Stimulated activated CD8-positive, alpha-beta memory T cell treated with anti-CD3 and anti-CD28 coated beads, Interleukin-7, amount 100 ng/mL, for 4 hours (primary cell): ENCODE measurements around the gene NPLOC4.

Experiments
- DNase-seq, 2 donors: peaks; one replicate each; pipeline ENCODE4 v3.0.0-alpha.2; 2020; ENCODE audit warnings: low read depth in 2 of 2

NPLOC4 gene

DNA sequence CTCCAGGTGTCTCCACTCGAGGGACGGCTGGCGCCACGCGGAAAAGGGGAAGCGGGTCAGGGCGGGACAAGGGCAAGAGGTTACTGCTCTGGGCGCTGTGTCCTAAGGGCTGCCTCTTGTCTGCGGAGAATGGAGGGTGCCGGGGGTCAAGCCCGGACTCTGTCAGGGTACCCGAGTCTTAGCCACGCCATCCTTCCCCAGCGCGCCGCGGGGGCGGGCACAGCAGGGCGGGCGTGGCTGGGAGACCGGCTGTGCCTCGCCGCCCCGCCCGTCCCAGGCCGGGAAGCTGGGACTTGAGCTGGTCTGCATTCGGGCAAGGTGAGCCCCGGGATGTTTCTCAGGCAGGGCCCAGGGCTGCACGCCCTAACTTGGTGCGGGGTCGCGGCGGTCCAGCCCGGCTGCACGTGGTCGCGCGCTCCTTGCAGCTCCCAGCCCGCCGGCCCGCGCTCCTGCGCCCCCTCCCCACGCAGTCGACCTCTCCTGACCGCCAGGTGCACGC lies 118.1 kb downstream of the NPLOC4 start:
- peak in 1 of 2 donors; percentile 28 for DNase-seq

DNA sequence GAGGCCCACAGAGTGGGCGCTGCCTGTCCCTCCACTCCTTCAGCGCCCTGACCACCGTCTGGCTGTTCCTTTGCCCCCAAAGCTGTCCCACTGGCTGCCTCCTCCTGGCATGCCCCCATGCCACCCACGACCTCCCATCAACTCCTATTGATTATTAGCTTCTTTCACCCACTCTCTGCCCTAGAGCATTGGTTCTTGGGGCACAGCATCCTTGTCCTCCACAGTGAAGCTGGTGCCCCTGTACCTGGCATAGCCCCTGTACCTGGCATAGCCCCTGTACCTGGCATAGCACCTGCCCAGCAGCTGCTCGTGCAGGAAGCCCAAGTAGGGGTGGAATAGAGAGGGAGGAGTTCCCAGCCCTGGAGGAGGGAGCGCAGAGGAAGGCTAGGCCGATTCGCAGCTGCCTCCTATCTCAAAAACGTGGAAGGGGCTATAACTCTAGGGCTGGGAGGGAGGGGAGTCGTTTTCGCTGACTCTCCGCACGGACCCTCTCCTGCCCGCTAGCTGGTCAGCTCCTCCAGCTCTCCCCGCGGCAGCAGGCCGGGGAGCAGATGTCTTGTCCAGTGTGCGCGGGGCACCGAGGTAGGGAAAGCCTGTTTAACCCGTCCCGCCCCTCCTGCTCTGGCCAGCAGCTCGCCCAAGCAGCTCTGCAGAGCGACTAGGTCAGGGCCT lies 118.7 kb downstream of the NPLOC4 start:
- DNase-seq: no peak

DNA sequence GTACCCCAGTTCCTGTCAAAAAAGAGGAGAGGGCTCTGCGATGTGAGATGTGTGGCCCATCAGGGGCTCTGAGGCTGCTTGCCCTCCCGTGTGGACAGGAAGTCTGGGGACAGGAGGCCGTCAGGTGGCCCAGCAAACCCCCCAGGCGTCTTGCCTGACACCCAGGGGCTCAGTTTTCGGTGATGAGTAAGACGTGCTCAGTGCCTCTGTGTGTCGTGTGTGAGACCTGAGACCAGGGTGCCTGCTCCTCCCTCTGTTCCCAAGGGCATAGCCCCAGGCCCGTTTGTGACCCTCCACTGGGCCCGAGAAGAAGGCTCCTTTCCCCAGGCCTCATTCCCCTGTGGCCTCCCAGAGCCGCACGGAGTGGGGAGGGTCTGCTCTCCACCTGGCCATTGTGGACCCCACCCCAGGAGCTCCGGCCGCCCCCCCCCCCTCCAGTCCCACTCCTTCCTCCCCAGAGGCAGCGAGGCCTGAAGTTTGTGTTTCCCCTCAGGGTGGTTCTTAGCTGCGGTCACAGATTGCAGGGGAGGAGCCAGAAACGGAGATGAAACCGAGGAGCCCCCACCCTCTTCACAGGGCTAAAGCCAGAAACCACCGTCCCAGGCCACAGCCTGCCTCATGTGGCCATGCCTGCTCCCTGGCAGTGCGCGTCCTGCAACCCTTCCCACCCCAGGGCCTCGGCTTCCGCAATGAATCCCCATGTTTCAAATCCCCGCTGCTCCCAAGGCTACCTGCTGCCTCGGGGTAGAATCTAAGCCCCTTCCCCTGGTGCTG lies 119.4 kb downstream of the NPLOC4 start:
- no peak for DNase-seq

DNA sequence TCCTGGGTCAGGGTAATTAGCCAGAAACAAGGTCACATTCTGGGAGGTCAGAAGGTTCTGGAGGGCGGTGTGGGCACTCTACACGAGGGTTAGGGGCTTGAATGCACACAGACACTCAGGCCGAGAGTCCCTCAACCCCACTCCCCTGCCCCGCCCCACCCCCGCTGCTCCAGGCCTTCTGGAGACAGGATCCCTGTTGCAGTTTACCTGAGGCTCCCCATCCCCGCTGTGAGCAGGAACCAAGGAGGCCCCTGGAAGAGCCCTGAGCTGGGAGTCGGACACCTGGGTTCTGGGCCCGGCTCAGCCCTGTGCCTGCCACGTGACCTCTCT lies 119.9 kb downstream of the NPLOC4 start:
- DNase-seq: no peak

DNA sequence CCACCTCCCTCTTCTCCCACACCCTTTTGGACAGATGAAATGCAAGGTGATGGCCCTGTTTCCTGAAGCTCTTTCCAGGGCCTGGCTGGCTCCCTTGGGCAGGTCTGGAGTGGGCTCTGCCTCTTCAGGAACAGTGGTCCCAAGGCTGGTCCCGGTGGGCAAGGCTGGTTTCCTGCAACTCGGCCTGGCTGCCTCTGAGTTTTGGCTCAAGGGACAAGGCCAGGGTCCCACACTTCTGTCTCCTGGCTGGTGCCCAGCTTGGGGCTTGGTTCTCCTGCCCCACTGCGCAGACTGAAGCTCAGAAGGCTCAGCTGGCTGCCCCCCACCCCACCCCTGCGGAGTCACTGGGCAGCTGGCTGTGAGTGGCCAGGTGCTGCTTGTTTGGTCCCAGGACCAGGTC lies 120.5 kb downstream of the NPLOC4 start:
- no peak for DNase-seq

DNA sequence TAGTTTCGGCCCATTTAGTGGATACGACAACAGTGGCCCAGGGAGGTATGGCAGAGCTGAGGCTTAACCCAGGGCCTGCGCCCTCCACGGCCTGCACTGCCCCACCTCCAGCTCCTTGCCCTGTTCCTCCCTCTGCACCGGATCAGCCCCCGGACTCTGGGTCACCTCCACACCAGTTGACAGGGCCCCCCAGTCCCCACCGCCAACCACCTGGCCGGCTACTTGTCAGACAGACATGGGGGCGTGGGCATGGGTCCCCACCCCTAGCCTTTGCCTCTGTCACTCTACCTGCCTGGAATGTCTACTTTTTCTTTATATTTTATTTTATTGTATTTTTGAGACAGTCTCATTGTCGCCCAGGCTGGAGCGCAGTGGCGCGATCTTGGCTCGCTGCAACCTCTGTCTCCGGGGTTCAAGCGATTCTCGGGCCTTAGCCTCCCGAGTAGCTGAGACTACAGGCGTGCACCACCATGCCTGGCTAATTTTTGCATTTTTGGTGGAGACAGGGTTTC lies 121.3 kb downstream of the NPLOC4 start:
- no peak for DNase-seq

DNA sequence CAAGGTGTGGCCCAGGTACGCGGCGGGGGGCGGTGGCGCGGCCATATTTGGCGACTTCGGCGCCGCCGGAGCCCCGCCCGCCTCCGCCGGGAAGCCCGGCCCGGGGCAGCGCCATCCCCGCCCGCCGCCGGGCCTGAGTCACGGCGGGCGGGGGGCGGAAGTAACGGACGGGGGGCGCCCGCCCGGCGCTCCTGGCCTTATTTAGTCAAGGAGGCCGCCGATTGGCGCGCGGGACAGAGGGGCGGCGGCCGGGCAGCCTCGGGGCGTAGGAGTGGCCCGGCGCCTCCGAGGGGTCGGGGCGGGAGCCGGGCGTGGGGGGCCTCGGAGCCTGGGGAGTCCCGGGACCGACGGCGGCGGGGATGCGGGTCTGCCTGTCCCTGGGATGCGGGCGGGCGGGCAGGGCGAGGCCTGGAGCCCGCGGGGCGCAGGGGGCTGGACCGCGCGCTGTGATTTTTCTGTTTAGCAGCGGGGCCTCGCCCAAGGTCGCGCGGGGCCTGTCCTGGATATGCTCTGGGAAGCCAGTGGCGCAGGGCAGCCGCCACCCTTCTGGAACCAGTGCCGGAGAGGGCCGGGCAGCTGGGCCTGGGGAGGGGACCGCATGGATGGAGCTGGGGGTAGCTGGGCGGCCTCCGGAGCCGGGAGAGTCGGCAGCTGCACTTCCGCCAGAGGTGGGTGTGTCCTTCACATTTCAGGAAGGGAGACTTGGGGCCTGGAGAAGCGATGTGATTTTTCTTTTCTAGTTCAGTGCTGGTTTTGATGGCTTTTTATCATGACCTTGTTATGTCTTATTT lies 122.0 kb downstream of the NPLOC4 start:
- peak in 1 of 2 donors; percentile 80 for DNase-seq

DNA sequence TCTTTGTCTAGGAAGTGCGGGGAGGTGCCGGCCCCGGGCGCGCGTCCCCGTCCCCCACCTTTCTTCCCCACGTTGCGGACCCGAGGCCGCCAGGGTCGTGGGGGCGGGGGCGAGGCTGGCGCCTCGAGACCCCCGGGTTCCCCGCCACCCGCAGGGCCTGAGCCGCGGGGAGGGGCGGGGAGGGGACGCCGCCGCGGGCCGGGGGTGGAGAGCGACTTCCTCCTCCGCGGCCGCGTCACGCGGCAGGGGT lies 122.5 kb downstream of the NPLOC4 start:
- DNase-seq: no peak

DNA sequence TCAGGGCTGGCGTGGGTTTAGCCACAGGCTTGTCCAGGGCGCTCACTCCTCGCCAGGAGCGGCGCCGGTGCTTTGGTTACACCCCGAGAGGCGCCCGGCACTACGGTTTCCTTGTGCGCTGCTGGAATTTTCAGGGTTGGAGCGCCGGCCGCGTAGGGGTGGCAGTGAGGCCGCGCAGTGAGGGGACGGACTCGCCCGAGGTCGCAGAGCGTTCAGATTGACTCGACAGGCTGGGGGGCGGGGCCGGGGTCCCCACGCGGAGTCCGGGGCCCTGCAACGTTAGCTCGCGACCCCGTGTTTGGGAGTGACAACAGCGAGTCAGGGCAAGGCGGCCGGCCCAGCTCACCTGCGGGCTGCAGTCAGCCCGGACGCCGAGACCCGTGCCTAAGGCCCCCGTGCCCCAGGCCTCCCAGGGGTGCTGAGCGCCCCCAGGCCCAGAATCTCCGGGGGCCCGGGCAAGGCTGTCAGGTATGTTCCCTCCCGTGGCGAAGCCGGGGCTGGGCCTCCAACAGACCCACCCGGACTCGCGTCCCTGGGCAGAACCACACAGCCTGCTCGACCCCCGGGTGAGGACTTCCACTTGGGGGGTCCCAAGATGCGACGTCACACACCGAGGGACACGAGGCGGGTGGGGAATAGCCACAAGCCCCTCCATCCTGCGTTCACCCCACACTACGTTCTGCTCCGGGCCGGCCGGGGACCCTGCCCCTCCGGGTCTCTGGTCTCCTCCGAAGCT lies 123.0 kb downstream of the NPLOC4 start:
- DNase-seq: peak in 1 of 2 donors; percentile 40

DNA sequence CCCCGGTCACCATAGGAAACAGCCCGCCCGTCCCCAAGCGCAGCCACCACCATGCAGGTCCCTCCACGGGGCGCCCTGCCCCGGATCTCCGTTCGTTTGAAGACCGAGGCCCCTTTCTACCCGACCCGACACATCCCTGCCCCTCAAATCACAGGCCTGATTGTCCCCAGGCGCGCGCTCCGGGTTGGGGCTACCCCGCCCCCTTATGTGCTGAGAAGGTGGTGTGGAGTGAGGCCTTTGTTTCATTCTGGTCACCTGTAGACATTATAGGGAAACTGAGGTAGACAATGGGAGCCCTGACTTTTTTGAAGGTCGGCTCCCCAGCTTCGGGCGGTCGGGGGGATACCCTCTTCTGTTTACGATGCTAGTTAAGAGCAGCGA lies 123.5 kb downstream of the NPLOC4 start:
- DNase-seq: peak; percentile 50 to 56

DNA sequence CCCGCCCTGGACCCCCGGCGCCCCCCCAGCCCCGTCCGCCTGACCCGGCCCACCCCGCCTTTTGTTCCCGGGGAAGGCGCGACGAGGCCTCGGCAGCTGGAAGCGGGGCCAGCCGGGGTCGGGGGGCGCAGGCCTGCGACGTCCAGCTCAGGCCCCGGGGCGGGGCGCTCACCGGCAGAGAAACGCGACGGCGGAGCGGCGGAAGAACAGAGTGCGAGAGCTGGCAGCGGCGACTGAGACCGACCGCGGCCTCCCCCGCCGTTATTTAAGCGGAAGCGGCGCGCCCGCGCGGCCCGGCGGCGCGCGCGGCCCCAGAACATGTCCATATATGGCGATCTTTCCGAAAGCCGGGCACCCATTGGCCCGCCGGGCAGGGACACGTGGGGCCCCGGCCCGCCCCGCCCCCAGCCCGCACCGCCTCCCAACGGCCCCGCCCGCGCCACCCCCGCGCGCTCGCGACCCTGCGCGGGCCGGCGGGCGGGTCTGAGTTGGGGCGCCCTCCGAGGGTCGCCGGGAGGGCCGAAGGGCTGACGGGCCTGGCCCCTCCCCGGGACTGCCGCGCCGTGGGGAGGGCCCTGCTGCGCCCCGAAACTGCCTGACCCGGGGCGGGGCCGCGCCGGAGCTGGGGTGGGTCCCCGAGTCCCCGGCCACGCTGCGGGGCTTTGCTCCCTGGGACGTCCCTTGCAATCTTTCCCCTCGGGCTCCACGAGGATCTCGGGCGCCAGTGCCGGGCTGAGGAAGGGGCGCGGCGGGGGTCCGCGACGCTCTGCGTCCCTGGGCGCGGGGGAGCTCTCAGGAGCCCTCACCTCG lies 124.1 kb downstream of the NPLOC4 start, which contains the start of gene ACTG1:
ACTG1 (minus strand) TSS at position 238 of the 810 bp plus-strand sequence. CDS start 445 bp downstream, outside the sequence.
- DNase-seq: peak; percentile 79 to 89

DNA sequence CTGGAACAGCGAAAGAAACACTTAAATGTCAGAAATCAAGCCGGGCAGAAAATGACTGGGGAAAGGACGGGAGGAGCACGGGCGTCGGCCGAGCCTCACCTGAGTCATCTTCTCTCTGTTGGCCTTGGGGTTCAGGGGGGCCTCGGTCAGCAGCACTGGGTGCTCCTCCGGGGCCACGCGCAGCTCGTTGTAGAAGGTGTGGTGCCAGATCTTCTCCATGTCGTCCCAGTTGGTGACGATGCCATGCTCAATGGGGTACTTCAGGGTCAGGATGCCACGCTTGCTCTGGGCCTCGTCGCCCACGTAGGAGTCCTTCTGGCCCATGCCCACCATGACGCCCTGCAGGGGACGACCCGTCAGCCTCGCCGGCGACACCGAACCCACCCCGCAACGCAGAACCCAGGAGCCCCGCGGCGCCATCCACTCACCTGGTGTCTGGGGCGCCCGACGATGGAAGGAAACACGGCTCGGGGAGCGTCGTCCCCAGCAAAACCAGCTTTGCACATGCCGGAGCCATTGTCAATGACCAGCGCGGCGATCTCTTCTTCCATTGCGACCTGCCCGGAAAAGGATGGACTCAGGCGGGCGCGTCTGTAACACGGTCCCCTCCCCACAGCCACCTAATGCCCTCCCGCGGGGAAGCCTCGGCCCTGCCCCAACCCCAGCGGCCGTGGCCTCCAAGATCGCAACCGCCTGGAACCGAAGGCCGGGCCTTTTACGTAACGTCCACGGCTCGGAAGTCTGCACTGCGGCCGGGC lies 124.9 kb downstream of the NPLOC4 start:
- DNase-seq: peak in 1 of 2 donors; percentile 41

DNA sequence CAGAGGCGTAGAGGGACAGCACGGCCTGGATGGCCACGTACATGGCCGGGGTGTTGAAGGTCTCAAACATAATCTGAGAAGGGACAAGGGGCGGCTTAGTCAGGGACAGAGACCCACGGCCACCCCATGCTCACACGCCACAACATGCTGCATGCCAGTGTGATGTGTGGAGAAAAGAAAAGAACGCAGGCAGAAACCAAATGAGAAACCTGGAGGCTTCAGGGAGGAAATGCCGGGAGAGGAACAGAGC lies 125.4 kb downstream of the NPLOC4 start:
- DNase-seq: no peak

DNA sequence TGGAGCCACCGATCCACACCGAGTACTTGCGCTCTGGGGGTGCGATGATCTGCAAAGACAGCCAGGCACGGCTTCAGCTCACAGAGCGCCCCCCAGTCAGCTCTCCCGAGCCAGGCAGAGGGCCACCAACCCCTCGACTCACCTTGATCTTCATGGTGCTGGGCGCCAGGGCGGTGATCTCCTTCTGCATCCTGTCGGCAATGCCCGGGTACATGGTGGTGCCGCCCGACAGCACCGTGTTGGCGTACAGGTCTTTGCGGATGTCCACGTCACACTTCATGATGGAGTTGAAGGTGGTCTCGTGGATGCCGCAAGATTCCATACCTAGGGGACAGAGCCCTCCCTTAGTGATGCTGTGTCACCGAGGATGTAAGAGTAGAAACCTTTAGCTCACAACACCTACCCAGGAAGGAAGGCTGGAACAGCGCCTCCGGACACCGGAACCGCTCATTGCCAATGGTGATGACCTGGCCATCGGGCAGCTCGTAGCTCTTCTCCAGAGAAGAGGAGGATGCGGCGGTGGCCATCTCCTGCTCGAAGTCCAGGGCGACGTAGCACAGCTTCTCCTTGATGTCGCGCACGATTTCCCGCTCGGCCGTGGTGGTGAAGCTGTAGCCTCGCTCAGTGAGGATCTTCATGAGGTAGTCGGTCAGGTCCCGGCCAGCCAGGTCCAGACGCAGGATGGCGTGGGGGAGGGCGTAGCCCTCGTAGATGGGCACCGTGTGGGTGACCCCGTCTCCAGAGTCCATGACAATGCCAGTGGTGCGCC lies 125.9 kb downstream of the NPLOC4 start:
- DNase-seq: no peak

DNA sequence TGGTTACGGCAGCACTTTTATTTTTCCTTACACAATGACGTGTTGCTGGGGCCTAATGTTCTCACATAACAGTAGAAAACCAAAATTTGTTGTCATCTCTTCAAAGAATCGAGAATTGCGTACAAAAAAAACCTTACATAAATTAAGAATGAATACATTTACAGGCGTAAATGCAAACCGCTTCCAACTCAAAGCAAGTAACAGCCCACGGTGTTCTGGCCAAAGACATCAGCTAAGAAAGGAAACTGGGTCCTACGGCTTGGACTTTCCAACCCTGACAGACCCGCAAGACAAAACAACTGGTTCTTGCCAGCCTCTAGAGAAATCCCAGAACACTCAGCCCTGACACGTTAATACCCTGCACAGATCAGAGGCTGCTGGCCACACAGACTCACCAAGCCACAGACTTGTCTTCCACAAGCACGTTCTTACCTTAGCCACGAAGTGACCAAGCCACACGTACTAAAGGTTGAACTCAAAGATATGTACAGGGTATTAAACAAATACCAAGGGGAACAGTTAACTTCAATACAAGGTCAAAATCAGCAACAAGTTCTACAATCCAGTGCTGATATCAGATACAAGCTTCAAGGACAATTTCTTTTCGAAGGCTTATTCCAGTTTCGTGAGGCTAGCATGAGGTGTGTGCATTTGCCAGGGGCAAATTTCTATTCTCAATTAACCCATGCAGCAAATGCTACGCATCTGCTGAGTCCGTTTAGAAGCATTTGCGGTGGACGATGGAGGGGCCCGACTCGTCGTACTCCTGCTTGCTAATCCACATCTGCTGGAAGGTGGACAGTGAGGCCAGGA lies 126.7 kb downstream of the NPLOC4 start:
- no peak for DNase-seq

DNA sequence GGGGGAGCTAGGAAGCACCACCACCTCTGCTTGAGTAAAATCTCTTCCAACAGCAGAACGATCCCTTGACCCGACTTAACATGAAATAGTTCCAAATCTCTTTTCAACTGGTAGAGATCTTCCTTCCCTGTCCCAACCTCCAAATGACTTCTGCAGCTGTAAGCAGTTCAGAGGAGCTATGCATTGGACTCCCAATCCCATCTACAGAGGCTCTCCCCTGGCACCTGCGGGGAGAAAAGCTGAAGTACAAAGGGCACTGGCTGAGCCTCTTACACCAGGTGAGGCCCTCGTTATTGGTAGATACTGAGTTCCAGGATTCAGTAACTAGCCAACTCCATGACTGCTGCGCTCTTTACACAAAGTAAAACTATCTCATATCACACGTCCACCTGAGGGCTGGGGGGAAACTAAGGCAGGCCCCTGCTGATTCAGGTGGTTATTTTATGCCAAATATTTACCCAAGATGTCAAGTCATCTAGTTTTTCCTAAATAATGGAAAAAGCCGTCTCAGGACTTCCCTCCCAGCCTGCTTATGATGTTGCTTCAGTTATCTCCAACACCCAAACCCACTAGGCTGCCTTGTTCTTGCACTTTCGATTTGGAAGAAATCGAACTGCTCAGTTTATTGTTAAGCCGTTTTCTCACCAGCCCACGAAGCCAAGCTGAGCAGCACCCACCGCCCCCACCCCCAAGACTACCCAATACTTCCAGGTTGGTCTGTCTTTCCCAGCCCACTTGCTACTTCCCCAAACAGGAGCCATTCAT lies 127.5 kb downstream of the NPLOC4 start:
- no peak for DNase-seq

DNA sequence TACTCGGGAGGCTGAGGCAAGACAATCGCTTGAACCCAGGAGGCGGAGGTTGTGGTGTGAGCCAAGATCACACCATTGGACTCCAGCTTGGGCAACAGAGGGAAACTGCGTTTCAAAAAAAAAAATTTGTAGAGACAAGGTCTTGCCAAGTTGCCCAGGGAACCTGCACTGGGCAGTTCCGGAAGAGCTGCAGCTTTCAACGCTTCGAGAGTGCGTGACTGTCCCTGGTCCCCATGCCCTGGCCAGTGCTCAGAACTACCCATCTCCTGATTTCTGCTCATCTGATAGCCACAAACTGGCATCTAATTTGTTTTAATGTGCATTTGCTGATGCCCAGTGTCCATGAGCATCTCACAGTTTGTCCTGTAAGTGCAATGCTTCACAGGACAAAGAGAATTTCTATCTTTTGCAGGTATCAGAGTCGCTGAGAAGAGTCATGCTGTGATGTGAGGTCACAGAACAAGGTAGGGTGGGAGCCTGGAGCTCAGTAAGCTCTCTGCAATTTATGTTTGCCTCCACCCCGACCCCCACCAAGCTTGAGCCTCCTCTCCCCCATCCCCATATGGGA lies 128.2 kb downstream of the NPLOC4 start:
- no peak for DNase-seq
